Endothelial cell of umbilical vein (primary cell): ENCODE data around the gene AUTS2. TPM values are rescaled to one million over a fixed set of nuclear protein-coding genes. Genes with fewer than 3 reads are reported as not detected.

ENCODE experiments used
- BruUV-seq: library from RNA; stranded (reverse); fragments of 400-500 nt; replicated peaks from 2 replicates; lab custom pipeline; 2021; lab: Mats Ljungman, UMichigan
- CTCF ChIA-PET: fragments of 300-600, 350-600 bp; sonication (Branson Sonifier 250); formaldehyde crosslinking; loops from one replicate; lab custom pipeline; 2021; ENCODE audit warnings: antibody characterized with exemption, inconsistent platforms; lab: Charles Lee
- POLR2A ChIA-PET: fragments of 300-600, 350-600 bp; sonication (Branson Sonifier 250); formaldehyde crosslinking; loops from one replicate; lab custom pipeline; 2021; ENCODE audit warnings: antibody characterized with exemption, inconsistent platforms; lab: Charles Lee
- DNase-seq: peaks from one replicate; pipeline ENCODE4 v3.0.0-alpha.2; 2011; ENCODE audit warnings: low read depth, low spot score
- FAIRE-seq: peaks from 2 replicates; lab custom pipeline; 2011; peaks lifted over from hg19 to GRCh38; lab: Jason Lieb, UNC
- H2AFZ ChIP-seq: 2 replicates; pipeline ENCODE4 v1.6.0; 2012; ENCODE audit warnings: low read depth, low read length, control low read depth, inconsistent platforms
- H3K27ac ChIP-seq: 2 replicates; pipeline ENCODE4 v1.5.1; 2011; ENCODE audit warnings: low read depth, mild to moderate bottlenecking, control low read depth, low read length, moderate library complexity; ENCODE audit not compliant: insufficient read depth
- H3K27me3 ChIP-seq, 2 experiments: 2 replicates each; pipeline versions ENCODE4 v1.6.0 to v1.6.1; 2011; ENCODE audit warnings: low read length in 2 of 2, mixed read lengths in 1 of 2; ENCODE audit not compliant: control insufficient read depth in 2 of 2, insufficient read depth in 2 of 2
- H3K36me3 ChIP-seq, 2 experiments: 2 replicates in 1 of 2; 3 replicates in 1 of 2; pipeline ENCODE4 v1.5.1; 2011; ENCODE audit warnings: low read length in 2 of 2, mild to moderate bottlenecking in 1 of 2, moderate library complexity in 1 of 2; ENCODE audit not compliant: control insufficient read depth in 2 of 2, insufficient read depth in 2 of 2; ENCODE audit errors: extremely low read depth in 1 of 2
- H3K4me1 ChIP-seq: 3 replicates; pipeline ENCODE4 v1.5.1; 2011; ENCODE audit warnings: mild to moderate bottlenecking, low read length; ENCODE audit not compliant: control insufficient read depth, insufficient read depth; ENCODE audit errors: extremely low read depth
- H3K4me2 ChIP-seq: 2 replicates; pipeline ENCODE4 v1.6.1; 2011; ENCODE audit warnings: low read length, control low read depth, mixed read lengths; ENCODE audit not compliant: insufficient read depth
- H3K4me3 ChIP-seq, 3 experiments: fragments of 200-600 bp in 1 of 3; sonication (generic), shearing (Covaris generic) in 1 of 3; replicated peaks in 1 of 3; 2 replicates each; pipeline ENCODE4 v1.5.1; 2011 to 2016; ENCODE audit warnings: control low read depth in 3 of 3, low read length in 3 of 3, mild to moderate bottlenecking in 2 of 3, inconsistent platforms in 1 of 3, low read depth in 1 of 3, moderate library complexity in 1 of 3; ENCODE audit not compliant: insufficient read depth in 1 of 3
- H3K79me2 ChIP-seq: 2 replicates; pipeline ENCODE4 v1.6.0; 2012; ENCODE audit warnings: low read length, inconsistent platforms; ENCODE audit not compliant: control insufficient read depth, insufficient read depth
- H3K9ac ChIP-seq: replicated peaks from 2 replicates; pipeline ENCODE3; 2011; ENCODE audit warnings: low read length, control low read depth; ENCODE audit not compliant: insufficient read depth; ENCODE audit errors: extremely low read depth
- H3K9me1 ChIP-seq: replicated peaks from 3 replicates; pipeline ENCODE4 v1.6.0; 2011; ENCODE audit warnings: mild to moderate bottlenecking, low read length; ENCODE audit not compliant: control insufficient read depth, insufficient read depth; ENCODE audit errors: extremely low read depth
- H3K9me3 ChIP-seq: replicated peaks from 2 replicates; pipeline ENCODE4 v1.5.1; 2012; ENCODE audit warnings: low read length, inconsistent platforms; ENCODE audit not compliant: control insufficient read depth, insufficient read depth
- H4K20me1 ChIP-seq: replicated peaks from 2 replicates; pipeline ENCODE3; 2011; ENCODE audit warnings: mild to moderate bottlenecking, low read length; ENCODE audit not compliant: control insufficient read depth, insufficient read depth; ENCODE audit errors: extremely low read depth
- EZH2 ChIP-seq: IDR thresholded peaks from 2 replicates; pipeline ENCODE4 v1.6.1; 2012; ENCODE audit warnings: borderline replicate concordance, low read depth, mild to moderate bottlenecking, moderate library complexity, low read length, inconsistent platforms; ENCODE audit not compliant: severe bottlenecking
- FOS ChIP-seq: IDR thresholded peaks from 2 replicates; pipeline ENCODE4 v1.6.1; 2011; ENCODE audit warnings: mild to moderate bottlenecking, low read length, moderate library complexity, borderline replicate concordance; ENCODE audit not compliant: insufficient read depth
- GATA2 ChIP-seq: IDR thresholded peaks from 2 replicates; pipeline ENCODE4 v1.7.0; 2011; ENCODE audit warnings: low read depth, mild to moderate bottlenecking, moderate library complexity, mixed read lengths, low read length; ENCODE audit not compliant: insufficient read length, insufficient read depth
- JUN ChIP-seq: IDR thresholded peaks from 2 replicates; pipeline ENCODE4 v1.6.1; 2011; ENCODE audit warnings: borderline replicate concordance, low read depth; ENCODE audit not compliant: insufficient read length, insufficient read depth
- MYC ChIP-seq: IDR thresholded peaks from one replicate; pipeline ENCODE4 v1.6.1; 2011; ENCODE audit warnings: mild to moderate bottlenecking, low read depth, low read length
- POLR2A ChIP-seq: IDR thresholded peaks from 2 replicates; pipeline ENCODE4 v1.6.1; 2012; ENCODE audit warnings: low read depth, mild to moderate bottlenecking, control low read depth, low read length
- POLR2AphosphoS5 ChIP-seq: IDR thresholded peaks from 2 replicates; pipeline ENCODE4 v1.6.1; 2012; ENCODE audit warnings: low read depth, mild to moderate bottlenecking, control low read depth, low read length, moderate library complexity; ENCODE audit not compliant: insufficient read depth
- dilution Hi-C: fragments of 300-500 bp; cut with MboI; formaldehyde crosslinking; loops from one replicate; pipeline ENCODE4 v1.15.0; 2019; ENCODE audit warnings: low sequenced_read_pairs; ENCODE audit not compliant: extremely low pct_ligation_motif_present
- intact Hi-C: fragments of 100-400 bp; cut with micrococcal nuclease; formaldehyde crosslinking; loops from one replicate; pipeline ENCODE4 v1.10.0; 2022
- polyA plus RNA-seq, 4 experiments: library from polyadenylated mRNA; depleted of rRNA in 3 of 4; stranded (reverse) in 3 of 4; unstranded in 1 of 4; fragments of >200 nt; gene quantifications; 2 replicates each; pipeline versions ENCODE4 v1.2.1 to v1.2.3, GENCODE V29; 2011 to 2012; ENCODE audit warnings: missing spikeins in 1 of 4
- total RNA-seq: library from RNA; stranded (reverse); gene quantifications from 2 replicates; pipeline ENCODE4 v1.2.3, GENCODE V29; 2021
- TF ChIP-seq, protein P1 (sequence below): IDR thresholded peaks from 2 replicates; pipeline ENCODE4 v1.6.1; 2011; ENCODE audit not compliant: insufficient read depth, insufficient read length
- TF ChIP-seq, protein P2 (sequence below), 2 donors: IDR thresholded peaks; 1 replicate in 1 of 2; 2 replicates in 1 of 2; pipeline ENCODE4 v1.5.1; 2011; ENCODE audit warnings: low read length in 2 of 2, mild to moderate bottlenecking in 2 of 2, moderate library complexity in 2 of 2, control low read depth in 1 of 2, inconsistent platforms in 1 of 2, low read depth in 1 of 2; ENCODE audit not compliant: insufficient read depth in 1 of 2; ENCODE audit errors: extremely low read depth in 1 of 2

Gene AUTS2
- total and polyA plus RNA-seq, 2 donors (not counting 3 experiments of a cell fraction or from before 2014, with no cell fraction given) = 0.59 to 8.0 TPM

GRCh38 chr7:69817121-69817520, 218.8 kb downstream of the AUTS2 start:
- no peaks in the 10 kb centered on the region for H3K36me3 ChIP-seq
- POLR2A ChIA-PET = no interaction called here

DNA sequence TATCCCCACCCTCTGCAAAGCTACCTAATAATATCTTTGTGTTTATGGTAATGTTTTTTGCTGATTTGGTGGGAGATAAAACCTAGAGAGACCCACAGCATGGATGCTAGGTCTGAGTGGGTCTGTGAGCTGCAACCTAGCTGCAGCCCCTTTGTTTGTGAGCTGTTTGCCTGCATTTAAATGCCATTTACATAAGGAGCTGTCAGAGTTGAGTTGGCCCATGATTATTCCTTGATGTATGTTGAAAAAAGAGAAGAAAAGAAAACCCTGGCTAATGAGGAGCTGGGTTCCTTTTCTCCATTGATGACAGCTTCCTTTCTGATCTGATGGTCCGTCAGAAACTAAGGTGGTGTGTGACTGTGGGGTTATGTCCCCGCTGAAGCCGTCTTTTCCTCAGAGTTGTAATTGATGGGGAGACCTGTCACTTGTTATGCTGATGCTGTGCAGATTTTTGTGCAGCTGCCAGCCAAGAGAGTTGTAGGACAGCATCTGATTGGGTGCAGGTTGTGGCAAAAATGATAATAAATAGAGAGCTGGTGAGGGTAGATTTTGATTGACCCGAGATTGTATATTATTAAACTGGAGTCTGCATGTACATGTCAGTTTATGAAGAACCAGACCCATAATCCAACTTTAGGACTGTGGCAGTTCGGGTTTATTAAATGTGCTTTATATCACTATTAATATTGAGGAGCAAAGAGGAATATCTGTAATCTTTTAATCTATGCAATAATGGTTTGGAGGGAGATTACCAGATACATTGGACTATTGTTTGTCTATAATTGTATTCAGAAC, 219.8 kb downstream of the AUTS2 start:
- ChIA-PET POLR2A (no interaction called here), CTCF (no interaction called here)
- Histone ChIP-seq H3K79me2 (no peaks in the 10 kb centered on the region), H2AFZ (no peak overlapping the region), H4K20me1 (no peaks in the 10 kb centered on the region), H3K4me3 (no peak overlapping the region), H3K4me2 (no peak overlapping the region), H3K27ac (no peak overlapping the region), H3K9me1 (no peaks in the 10 kb centered on the region), H3K4me1 (no peaks in the 10 kb centered on the region), H3K9ac (no peak overlapping the region), H3K36me3 (no peaks in the 10 kb centered on the region), H3K27me3 (no peaks in the 10 kb centered on the region), H3K9me3 (peaks cover under 1% of the 10 kb centered on the region)
- BruUV-seq = no TSS peak
- TF ChIP-seq EZH2 (no peak), FOS (no peak), JUN (no peak), MYC (no peak), GATA2 (no peak), POLR2AphosphoS5 (no peak), POLR2A (no peak)
- TF ChIP-seq, protein P1, sequence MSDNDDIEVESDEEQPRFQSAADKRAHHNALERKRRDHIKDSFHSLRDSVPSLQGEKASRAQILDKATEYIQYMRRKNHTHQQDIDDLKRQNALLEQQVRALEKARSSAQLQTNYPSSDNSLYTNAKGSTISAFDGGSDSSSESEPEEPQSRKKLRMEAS = no peak
- TF ChIP-seq, protein P2, sequence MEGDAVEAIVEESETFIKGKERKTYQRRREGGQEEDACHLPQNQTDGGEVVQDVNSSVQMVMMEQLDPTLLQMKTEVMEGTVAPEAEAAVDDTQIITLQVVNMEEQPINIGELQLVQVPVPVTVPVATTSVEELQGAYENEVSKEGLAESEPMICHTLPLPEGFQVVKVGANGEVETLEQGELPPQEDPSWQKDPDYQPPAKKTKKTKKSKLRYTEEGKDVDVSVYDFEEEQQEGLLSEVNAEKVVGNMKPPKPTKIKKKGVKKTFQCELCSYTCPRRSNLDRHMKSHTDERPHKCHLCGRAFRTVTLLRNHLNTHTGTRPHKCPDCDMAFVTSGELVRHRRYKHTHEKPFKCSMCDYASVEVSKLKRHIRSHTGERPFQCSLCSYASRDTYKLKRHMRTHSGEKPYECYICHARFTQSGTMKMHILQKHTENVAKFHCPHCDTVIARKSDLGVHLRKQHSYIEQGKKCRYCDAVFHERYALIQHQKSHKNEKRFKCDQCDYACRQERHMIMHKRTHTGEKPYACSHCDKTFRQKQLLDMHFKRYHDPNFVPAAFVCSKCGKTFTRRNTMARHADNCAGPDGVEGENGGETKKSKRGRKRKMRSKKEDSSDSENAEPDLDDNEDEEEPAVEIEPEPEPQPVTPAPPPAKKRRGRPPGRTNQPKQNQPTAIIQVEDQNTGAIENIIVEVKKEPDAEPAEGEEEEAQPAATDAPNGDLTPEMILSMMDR (IDR thresholded peaks at IDR 0.05; ENCODE audit: extremely low read depth in 1 of 2, insufficient read depth in 1 of 2, low read depth in 1 of 2, low read length in 2 of 2) = no peak
- DNase-seq = no peak
- FAIRE-seq = no peak
- dilution Hi-C loops (no loop called here), intact Hi-C loops (no loop called here)

More at GRCh38 chr7:69817121-69817520, 218.8 kb downstream of the AUTS2 start:
- Histone ChIP-seq H3K4me2 (no peak overlapping the region), H3K79me2 (no peaks in the 10 kb centered on the region), H4K20me1 (no peaks in the 10 kb centered on the region), H3K4me1 (no peaks in the 10 kb centered on the region), H3K27ac (no peak overlapping the region), H3K27me3 (no peaks in the 10 kb centered on the region), H3K9me3 (no peaks in the 10 kb centered on the region), H2AFZ (no peak overlapping the region), H3K4me3 (no peak overlapping the region), H3K9me1 (no peaks in the 10 kb centered on the region), H3K9ac (no peak overlapping the region)
- BruUV-seq = no TSS peak
- TF ChIP-seq POLR2A (no peak), MYC (no peak), JUN (no peak), EZH2 (no peak), FOS (no peak)
- no peak for FAIRE-seq
- intact Hi-C loops = no loop called here
- dilution Hi-C loops = no loop called here
- CTCF ChIA-PET = interaction anchor here (0.5 kb wide), 1 partner anchor 883 kb away, joined by 3 read pairs; no protein-coding TSS in a partner anchor
- no peak for DNase-seq
